HG03342 (cell line): ENCODE data around the gene IL1RAP.
"Not testable (repeated sequence)": the region's sequence is repeated elsewhere in the genome, so short reads cannot be mapped to it uniquely, and the experiment has no call there.

Source experiments
- ATAC-seq: cut with Tn5 transposase; IDR thresholded peaks from one replicate; pipeline ENCODE4 v1.9.1; 2021; ENCODE audit warnings: mild to moderate bottlenecking, moderate library complexity; ENCODE audit not compliant: unreplicated experiment

IL1RAP gene, protein sequence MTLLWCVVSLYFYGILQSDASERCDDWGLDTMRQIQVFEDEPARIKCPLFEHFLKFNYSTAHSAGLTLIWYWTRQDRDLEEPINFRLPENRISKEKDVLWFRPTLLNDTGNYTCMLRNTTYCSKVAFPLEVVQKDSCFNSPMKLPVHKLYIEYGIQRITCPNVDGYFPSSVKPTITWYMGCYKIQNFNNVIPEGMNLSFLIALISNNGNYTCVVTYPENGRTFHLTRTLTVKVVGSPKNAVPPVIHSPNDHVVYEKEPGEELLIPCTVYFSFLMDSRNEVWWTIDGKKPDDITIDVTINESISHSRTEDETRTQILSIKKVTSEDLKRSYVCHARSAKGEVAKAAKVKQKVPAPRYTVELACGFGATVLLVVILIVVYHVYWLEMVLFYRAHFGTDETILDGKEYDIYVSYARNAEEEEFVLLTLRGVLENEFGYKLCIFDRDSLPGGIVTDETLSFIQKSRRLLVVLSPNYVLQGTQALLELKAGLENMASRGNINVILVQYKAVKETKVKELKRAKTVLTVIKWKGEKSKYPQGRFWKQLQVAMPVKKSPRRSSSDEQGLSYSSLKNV

GRCh38 chr3:190513409-190514370 lies at the start of gene IL1RAP:
Gene IL1RAP, plus strand, starts transcription at chr3:190514085. Its CDS starts 50,205 bp downstream, at chr3:190564290.
- ATAC-seq: peak; percentile 98

GRCh38 chr3:190467922-190468321 lies 46.0 kb upstream of the IL1RAP start:
- no peak for ATAC-seq

DNA sequence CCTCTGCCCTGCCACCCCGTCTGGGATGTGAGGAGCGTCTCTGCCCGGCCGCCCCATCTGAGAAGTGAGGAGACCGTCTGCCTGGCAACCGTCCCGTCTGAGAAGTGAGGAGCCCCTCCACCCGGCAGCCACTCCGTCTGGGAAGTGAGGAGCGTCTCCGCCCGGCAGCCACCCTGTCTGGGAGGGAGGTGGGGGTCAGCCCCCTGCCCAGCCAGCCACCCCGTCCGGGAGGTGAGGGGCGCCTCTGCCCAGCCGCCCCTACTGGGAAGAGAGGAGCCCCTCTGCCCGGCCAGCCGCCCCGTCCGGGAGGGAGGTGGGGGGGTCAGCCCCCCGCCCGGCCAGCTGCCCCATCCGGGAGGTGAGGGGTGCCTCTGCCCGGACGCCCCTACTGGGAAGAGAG lies 40.6 kb upstream of the IL1RAP start:
- ATAC-seq: not testable (repeated sequence)

DNA sequence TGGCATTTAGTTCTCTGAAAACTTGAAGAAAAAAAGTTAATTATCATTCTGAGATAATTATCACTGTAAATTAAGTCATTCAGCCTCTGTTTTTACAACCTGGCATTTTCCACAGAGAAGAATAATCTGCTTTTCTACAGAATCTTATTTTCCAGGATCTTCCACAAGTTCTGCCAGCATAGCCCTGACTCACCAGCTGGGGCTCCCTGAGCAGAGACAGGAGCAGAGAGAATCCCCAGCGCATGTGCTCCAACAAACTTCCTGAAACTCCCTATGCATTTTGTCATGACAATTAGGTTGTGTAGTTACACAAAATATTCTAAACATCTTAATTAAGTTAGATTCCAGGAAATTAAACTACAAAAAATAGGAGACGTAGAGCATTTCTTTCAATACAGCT lies 32.1 kb upstream of the IL1RAP start:
- ATAC-seq: no peak

- no peak for ATAC-seq
Observed at GRCh38 chr3:190485830-190486532, 27.9 kb upstream of the IL1RAP start.

GRCh38 chr3:190486533-190486864 lies 27.4 kb upstream of the IL1RAP start:
- ATAC-seq: no peak

GRCh38 chr3:190486908-190487607 lies 26.8 kb upstream of the IL1RAP start:
- ATAC-seq: no peak

- ATAC-seq: no peak
Observed at GRCh38 chr3:190491533-190492054, 22.3 kb upstream of the IL1RAP start.

DNA sequence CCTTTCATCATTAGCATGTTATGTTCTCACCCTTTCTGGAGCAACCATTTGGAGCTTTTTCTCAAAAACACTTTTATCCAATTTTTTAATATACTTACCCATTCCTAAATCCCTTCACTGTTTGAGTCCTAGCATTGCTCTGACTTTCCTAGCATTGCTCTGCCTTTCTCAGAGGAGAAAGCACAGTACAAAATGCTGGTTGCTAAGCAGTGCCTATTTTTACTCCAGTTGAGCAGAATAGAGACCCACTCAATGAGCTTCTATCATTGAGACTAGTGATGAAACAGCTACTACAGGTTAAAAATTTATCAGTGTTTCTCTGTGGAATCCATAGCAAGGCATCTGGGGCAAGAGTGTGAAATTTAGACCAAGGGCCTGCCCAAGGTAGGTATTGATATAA lies 21.8 kb upstream of the IL1RAP start:
- ATAC-seq: no peak

GRCh38 chr3:190492966-190493365 lies 20.9 kb upstream of the IL1RAP start:
- no peak for ATAC-seq

GRCh38 chr3:190494907-190495306 lies 19.0 kb upstream of the IL1RAP start:
- ATAC-seq: no peak

DNA sequence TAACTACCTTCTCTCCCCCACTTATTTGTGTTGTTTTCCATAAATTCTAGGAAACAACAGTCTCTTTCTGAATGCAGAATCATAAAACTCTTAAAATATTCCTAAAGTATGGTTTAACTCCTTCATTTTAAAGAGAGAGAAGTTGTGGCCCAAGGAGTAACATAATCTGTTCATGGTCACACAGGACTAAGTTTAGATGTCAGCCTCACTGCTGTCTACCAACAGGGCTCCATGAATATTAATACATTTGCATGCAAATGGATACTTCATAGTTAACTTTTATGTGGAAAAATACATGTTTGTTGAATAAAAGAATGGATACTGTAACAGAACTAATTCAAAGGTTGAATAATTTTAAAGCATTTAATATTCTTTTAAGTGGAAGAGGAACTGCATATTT lies 18.5 kb upstream of the IL1RAP start:
- ATAC-seq: no peak

DNA sequence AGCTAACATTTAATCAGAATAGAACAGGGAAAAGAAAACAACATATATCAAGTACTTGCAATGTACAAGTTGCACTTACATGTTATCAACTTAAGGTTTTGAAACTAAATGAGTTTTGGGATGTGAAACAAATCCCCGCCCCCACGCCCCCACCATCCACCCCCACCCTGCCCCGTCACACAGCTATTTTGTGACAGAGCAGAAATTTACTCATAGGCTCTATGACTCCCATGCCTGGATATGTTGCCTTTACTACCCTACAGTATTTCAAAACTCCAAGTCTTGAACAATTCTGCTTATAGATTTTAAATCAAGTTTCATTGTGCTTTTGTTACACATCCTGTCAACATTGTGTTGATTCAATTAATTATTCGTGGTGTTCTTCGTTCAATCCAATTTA lies 18.1 kb upstream of the IL1RAP start:
- no peak for ATAC-seq

- no peak for ATAC-seq
Observed at GRCh38 chr3:190496859-190497258, 17.0 kb upstream of the IL1RAP start.

GRCh38 chr3:190497811-190498210 lies 16.1 kb upstream of the IL1RAP start:
- ATAC-seq: no peak

GRCh38 chr3:190498293-190498692 lies 15.6 kb upstream of the IL1RAP start:
- no peak for ATAC-seq

DNA sequence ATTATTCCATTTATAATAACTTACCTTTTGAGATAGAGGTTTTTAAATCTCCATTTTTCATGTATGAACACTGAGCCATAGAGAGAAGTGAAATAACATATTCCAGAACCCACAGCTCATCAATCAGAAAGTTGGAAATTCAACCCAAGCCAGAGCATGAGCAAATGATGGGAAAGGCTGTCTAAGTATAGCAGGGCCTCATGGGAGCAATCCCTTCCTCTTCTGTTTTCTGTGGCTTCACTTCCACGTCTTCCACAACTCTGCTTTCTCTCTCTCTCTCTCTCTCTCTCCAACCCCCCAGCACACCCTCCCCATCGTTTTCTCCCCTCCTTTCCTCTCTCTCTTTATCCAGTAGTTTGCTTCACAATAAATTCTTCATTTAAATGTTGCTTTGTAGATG lies 14.8 kb upstream of the IL1RAP start:
- ATAC-seq: no peak

DNA sequence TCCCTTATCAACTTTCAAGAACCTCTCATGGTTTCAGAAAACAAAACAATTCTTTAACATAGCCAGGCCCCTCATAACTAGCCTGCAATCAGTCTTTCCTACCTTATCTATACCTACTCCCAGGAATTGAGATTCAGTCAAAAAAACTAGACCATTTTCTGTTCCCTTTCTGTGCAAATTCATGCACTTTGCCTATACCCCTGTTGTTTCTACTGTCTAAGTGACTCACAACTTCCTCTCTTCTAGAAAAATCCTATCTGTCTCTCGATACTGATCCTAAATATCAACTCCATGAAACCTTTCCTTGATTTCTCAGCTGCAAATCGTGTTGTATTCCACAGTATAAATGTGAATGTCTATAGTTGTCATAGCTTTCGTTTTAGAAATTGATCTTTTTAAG lies 10.9 kb upstream of the IL1RAP start:
- ATAC-seq: no peak

DNA sequence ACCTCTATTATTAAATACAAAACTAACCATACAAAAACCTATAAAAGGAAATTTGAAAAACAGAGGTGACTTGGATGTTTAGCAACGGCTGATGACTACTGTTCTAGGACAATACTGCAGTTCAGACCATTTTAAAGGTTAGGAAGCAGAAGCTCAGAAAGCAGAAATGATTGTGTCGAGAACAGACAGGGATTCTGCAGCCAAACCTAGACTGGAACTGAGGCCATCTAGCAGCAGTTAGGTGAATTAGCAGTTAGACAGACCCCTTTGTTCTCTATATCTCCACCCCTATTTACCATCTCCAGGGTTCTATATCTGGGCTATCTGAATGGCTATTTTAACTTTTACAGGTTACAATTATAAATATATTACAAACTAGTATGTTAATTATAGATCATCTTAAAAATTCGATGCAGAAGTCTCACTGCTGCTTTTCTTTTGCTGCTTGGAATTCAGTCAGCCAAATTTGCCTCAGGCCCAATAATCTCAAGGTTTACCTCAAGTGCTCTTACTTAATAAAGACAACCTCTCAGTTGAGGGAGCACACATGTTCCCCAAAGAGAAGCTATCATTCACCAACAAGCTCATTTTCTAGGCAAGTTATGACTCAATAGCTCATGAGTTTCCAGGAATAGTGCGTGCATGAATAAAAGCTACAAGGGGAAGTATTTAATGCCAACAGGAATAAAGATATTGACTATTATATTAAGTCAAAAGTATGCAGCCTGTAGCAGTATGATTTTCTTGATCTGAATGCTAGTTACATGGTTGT lies 9.3 kb upstream of the IL1RAP start:
- ATAC-seq: no peak
